ENCODE results near the gene LRRC10.

DNA sequence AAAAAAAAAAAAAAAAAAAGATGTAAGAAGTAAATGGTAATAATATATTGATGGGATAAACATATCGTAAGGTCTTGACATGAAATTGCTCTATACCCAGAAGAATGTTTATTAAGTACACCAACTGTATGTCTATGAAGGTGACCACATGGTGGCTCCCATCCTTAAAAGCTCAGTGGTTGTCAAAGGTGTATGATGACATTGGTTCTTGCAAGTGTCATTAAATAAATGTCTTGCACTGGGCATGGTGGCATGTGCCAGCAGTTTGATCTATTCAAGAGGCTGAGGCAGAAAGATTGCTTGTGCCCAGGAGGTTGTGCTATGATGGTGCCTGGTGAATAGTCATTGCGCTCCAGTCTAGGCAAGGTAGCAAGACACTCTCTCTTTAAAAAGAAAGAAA, 15.0 kb downstream of the LRRC10 start:
- TF ChIP-seq CTCF (IDR thresholded peaks at IDR 0.05) (no peak), POLR2A (IDR thresholded peaks at IDR 0.05) (no peak), POLR2AphosphoS5 (IDR thresholded peaks at IDR 0.05) (no peak)

Data from suprapubic skin (tissue), 4 donors.